GM12878 (cell line): ENCODE data around the gene SNAI1.

Experiments used
- GABPA ChIP-seq: IDR thresholded peaks from 2 replicates; pipeline ENCODE4 v1.6.1; 2014; ENCODE audit warnings: antibody characterized with exemption, low read depth, mild to moderate bottlenecking, inconsistent platforms
- POLR2A ChIP-seq: IDR thresholded peaks from 2 replicates; pipeline ENCODE4 v1.6.1; 2011; ENCODE audit warnings: low read depth, mild to moderate bottlenecking, low read length
- RAD51 ChIP-seq: fragments of 450-650 bp; IDR thresholded peaks from 2 replicates; pipeline ENCODE4 v1.6.1; 2016; ENCODE audit warnings: moderate library complexity, mild to moderate bottlenecking, inconsistent platforms
- RB1 ChIP-seq: fragments of 450-650 bp; formaldehyde crosslinking; IDR thresholded peaks from 2 replicates; pipeline ENCODE4 v1.6.1; 2017; ENCODE audit warnings: mild to moderate bottlenecking, borderline replicate concordance
- SREBF2 ChIP-seq: IDR thresholded peaks from 2 replicates; pipeline ENCODE4 v1.6.1; 2012; ENCODE audit warnings: mild to moderate bottlenecking, low read length
- STAT1 ChIP-seq: fragments of 450-650 bp; conservative IDR thresholded peaks from 2 replicates; pipeline ENCODE4 v1.6.1; 2014; ENCODE audit warnings: antibody characterized with exemption, mild to moderate bottlenecking
- TCF12 ChIP-seq: IDR thresholded peaks from 2 replicates; pipeline ENCODE4 v1.6.1; 2011; ENCODE audit warnings: low read depth, mild to moderate bottlenecking, low read length
- TCF3 ChIP-seq: IDR thresholded peaks from 2 replicates; pipeline ENCODE4 v1.6.1; 2012; ENCODE audit warnings: low read depth, mild to moderate bottlenecking, low read length, borderline replicate concordance; ENCODE audit not compliant: insufficient read depth
- ZNF274 ChIP-seq: IDR thresholded peaks from one replicate; pipeline ENCODE4 v1.8.0; 2011; ENCODE audit not compliant: insufficient read length, insufficient read depth
- TF ChIP-seq, protein P1 (sequence below), 3 experiments: IDR thresholded peaks in 2 of 3; conservative IDR thresholded peaks in 1 of 3; 2 replicates each; pipeline ENCODE4 v1.5.1; 2011; ENCODE audit warnings: low read depth in 3 of 3, low read length in 3 of 3, mild to moderate bottlenecking in 3 of 3, control low read depth in 2 of 3, moderate library complexity in 2 of 3, inconsistent platforms in 1 of 3, mixed read lengths in 1 of 3; ENCODE audit not compliant: control insufficient read depth in 2 of 3, insufficient read depth in 1 of 3; ENCODE audit errors: extremely low read depth in 1 of 3
- TF ChIP-seq, protein P2 (sequence below): IDR thresholded peaks from 2 replicates; pipeline ENCODE4 v1.6.1; 2011; ENCODE audit warnings: borderline replicate concordance, low read depth, mild to moderate bottlenecking, moderate library complexity, low read length; ENCODE audit not compliant: insufficient read depth, poor library complexity, severe bottlenecking

DNA sequence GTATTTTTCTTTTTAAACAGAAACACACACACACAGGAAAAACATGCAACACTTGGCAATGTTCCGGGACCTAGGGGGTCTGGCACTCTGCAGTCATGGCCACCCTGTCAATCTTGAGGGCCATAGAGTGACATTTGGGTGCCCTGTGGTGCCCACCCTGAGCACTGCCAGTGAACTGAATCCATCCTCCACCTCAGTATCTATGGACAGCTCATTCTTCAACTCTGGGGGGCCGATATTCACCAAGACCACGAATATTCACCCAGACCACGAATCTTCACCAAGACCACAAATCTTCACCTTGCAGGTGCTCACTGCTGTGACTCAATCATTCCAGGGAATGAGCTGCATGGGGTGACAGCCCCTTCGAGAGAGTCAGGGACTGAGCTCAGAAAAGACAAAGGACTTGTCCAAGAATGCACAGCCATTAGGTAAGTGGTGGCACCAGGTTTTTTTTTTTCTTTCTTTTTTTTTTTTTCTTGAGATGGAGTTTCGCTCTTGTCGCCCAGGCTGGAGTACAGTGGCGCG lies 19.1 kb downstream of the SNAI1 start:
- TF ChIP-seq, protein P1, sequence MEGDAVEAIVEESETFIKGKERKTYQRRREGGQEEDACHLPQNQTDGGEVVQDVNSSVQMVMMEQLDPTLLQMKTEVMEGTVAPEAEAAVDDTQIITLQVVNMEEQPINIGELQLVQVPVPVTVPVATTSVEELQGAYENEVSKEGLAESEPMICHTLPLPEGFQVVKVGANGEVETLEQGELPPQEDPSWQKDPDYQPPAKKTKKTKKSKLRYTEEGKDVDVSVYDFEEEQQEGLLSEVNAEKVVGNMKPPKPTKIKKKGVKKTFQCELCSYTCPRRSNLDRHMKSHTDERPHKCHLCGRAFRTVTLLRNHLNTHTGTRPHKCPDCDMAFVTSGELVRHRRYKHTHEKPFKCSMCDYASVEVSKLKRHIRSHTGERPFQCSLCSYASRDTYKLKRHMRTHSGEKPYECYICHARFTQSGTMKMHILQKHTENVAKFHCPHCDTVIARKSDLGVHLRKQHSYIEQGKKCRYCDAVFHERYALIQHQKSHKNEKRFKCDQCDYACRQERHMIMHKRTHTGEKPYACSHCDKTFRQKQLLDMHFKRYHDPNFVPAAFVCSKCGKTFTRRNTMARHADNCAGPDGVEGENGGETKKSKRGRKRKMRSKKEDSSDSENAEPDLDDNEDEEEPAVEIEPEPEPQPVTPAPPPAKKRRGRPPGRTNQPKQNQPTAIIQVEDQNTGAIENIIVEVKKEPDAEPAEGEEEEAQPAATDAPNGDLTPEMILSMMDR (IDR thresholded peaks at IDR 0.05 in 2 of 3, conservative IDR thresholded peaks at IDR 0.05 in 1 of 3; ENCODE audit: control insufficient read depth in 2 of 3, extremely low read depth in 1 of 3, insufficient read depth in 1 of 3, low read depth in 3 of 3, low read length in 3 of 3), result no peak
- TF ChIP-seq RB1 (no peak), POLR2A (no peak), TCF3 (no peak), ZNF274 (no peak), SREBF2 (no peak), GABPA (no peak), TCF12 (no peak), STAT1 (no peak), RAD51 (no peak)
- TF ChIP-seq, protein P2, sequence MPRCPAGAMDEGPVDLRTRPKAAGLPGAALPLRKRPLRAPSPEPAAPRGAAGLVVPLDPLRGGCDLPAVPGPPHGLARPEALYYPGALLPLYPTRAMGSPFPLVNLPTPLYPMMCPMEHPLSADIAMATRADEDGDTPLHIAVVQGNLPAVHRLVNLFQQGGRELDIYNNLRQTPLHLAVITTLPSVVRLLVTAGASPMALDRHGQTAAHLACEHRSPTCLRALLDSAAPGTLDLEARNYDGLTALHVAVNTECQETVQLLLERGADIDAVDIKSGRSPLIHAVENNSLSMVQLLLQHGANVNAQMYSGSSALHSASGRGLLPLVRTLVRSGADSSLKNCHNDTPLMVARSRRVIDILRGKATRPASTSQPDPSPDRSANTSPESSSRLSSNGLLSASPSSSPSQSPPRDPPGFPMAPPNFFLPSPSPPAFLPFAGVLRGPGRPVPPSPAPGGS, result no peak
